Dermis microvascular lymphatic vessel endothelial cell (primary cell): ENCODE results near the gene PLA2G4D. TPM values are rescaled to one million over a fixed set of nuclear protein-coding genes. Genes with fewer than 3 reads are reported as not detected.

ENCODE experiments used
- DNase-seq, 2 donors: peaks; one replicate each; pipeline versions ENCODE4 v3.0.0 to v3.0.0-alpha.2; 2010; ENCODE audit warnings: low read depth in 2 of 2
- total RNA-seq: library from RNA; depleted of rRNA; stranded (reverse); fragments of >200 nt; gene quantifications from 2 replicates; pipeline ENCODE4 v1.2.1, GENCODE V29; 2014

Gene PLA2G4D
- total RNA-seq, 1 donor from 2014 or later, result not detected

GRCh38 chr15:42073418-42073817 lies 20.9 kb downstream of the PLA2G4D start:
- no peak for DNase-seq

- no peak for DNase-seq
Observed at GRCh38 chr15:42072141-42072685, 22.1 kb downstream of the PLA2G4D start.

- DNase-seq, result no peak
Observed at GRCh38 chr15:42071717-42072116, 22.6 kb downstream of the PLA2G4D start.

GRCh38 chr15:42070976-42071350 lies 23.4 kb downstream of the PLA2G4D start:
- no peak for DNase-seq

GRCh38 chr15:42070279-42070975 lies 23.9 kb downstream of the PLA2G4D start:
- no peak for DNase-seq

GRCh38 chr15:42069496-42070278 lies 24.7 kb downstream of the PLA2G4D start:
- DNase-seq, result no peak

- no peak for DNase-seq
Observed at GRCh38 chr15:42069025-42069424, 25.3 kb downstream of the PLA2G4D start.

GRCh38 chr15:42068601-42069000 lies 25.8 kb downstream of the PLA2G4D start:
- no peak for DNase-seq

GRCh38 chr15:42066764-42067415 lies 27.5 kb downstream of the PLA2G4D start:
- DNase-seq, result no peak

GRCh38 chr15:42065468-42065867 lies 28.9 kb downstream of the PLA2G4D start:
- no peak for DNase-seq

GRCh38 chr15:42065033-42065432 lies 29.3 kb downstream of the PLA2G4D start:
- peak; percentile 80 to 85 for DNase-seq

- no peak for DNase-seq
Observed at GRCh38 chr15:42064271-42064670, 30.1 kb downstream of the PLA2G4D start.

GRCh38 chr15:42063122-42063848 lies 31.1 kb downstream of the PLA2G4D start:
- no peak for DNase-seq

- no peak for DNase-seq
Observed at GRCh38 chr15:42062284-42062806, 32.0 kb downstream of the PLA2G4D start.

GRCh38 chr15:42060797-42061196 lies 33.6 kb downstream of the PLA2G4D start:
- DNase-seq, result no peak

- no peak for DNase-seq
Observed at GRCh38 chr15:42060477-42060763, 33.9 kb downstream of the PLA2G4D start.

GRCh38 chr15:42059661-42060476 lies 34.5 kb downstream of the PLA2G4D start:
- peak; percentile 45 to 61 for DNase-seq

- DNase-seq, result no peak
Observed at GRCh38 chr15:42058791-42059190, 35.6 kb downstream of the PLA2G4D start.

- no peak for DNase-seq
Observed at GRCh38 chr15:42057799-42058646, 36.3 kb downstream of the PLA2G4D start.
